Measurements from ENCODE around the gene NDUFS4.
"Not testable (repeated sequence)": the region's sequence is repeated elsewhere in the genome, so short reads cannot be mapped to it uniquely, and the experiment has no call there.

The NDUFS4 gene

GRCh38 chr5:53642061-53642460, 81.6 kb downstream of the NDUFS4 start:
- no peak for TF ChIP-seq CTCF (conservative IDR thresholded peaks at IDR 0.05; ENCODE audit: low read length)
- no peak overlapping the region for H3K4me3 ChIP-seq (ENCODE audit: low read length)
- DNase-seq (ENCODE audit: low read depth) = peak; percentile 62

DNA sequence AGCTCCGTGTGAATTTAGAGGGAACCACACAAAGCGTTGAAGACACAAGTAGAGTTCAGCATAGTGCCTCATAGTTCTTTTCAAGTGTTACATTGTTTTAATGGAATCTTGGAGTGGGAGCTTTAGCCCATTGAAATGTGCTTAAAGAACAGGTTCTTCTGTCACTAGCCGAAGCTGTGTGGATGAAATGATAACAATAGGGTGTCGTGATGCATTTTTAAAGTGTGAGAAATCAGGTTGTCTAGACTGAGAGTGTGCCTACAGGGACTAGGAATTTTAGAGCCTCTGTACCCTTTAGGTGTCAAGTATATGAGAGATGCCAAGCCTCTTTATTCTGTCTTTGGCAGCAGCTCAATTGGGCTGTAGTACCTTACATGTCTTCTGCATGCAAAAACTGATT, 83.0 kb downstream of the NDUFS4 start:
- no peak for TF ChIP-seq CTCF (conservative IDR thresholded peaks at IDR 0.05; ENCODE audit: low read length)
- H3K4me3 ChIP-seq (ENCODE audit: low read length) = no peak overlapping the region
- DNase-seq (ENCODE audit: low read depth) = no peak

DNA sequence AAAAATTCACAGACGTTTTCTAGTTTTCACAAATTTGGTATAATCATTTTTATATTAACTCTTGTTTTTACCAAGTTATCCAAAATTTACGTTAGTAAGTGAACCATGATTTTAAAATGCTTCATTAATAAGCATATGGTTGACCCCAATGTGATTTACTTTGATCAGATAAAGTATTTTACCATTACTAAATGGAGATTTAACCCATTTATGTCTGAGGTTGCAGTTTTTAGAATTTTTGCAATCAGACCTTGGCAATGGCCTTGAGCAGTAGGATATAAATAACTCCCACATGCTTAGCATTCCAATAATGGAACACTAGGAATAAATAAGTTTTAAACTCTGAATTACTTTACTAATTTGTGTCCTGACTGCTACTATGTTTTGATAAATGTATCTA, 84.6 kb downstream of the NDUFS4 start:
- no peak for DNase-seq (ENCODE audit: low read depth)
- TF ChIP-seq CTCF (conservative IDR thresholded peaks at IDR 0.05; ENCODE audit: low read length) = no peak
- H3K4me3 ChIP-seq (ENCODE audit: low read length) = no peak overlapping the region

GRCh38 chr5:53649352-53649751, 88.9 kb downstream of the NDUFS4 start:
- no peak for DNase-seq (ENCODE audit: low read depth)
- no peak overlapping the region for H3K4me3 ChIP-seq (ENCODE audit: low read length)
- no peak for TF ChIP-seq CTCF (conservative IDR thresholded peaks at IDR 0.05; ENCODE audit: low read length)

DNA sequence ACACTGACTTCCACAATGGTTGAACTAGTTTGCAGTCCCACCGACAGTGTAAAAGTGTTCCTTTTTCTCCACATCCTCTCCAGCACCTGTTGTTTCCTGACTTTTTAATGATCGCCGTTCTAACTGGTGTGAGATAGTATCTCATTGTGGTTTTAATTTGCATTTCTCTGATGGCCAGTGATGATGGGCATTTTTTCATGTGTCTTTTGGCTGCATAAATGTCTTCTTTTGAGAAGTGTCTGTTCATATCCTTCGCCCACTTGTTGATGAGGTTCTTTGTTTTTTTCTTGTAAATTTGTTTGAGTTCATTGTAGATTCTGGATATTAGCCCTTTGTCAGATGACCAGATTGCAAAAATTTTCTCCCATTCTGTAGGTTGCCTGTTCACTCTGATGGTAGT, 100.1 kb downstream of the NDUFS4 start:
- not testable (repeated sequence) for H3K4me3 ChIP-seq (ENCODE audit: low read length); DNase-seq (ENCODE audit: low read depth)

DNA sequence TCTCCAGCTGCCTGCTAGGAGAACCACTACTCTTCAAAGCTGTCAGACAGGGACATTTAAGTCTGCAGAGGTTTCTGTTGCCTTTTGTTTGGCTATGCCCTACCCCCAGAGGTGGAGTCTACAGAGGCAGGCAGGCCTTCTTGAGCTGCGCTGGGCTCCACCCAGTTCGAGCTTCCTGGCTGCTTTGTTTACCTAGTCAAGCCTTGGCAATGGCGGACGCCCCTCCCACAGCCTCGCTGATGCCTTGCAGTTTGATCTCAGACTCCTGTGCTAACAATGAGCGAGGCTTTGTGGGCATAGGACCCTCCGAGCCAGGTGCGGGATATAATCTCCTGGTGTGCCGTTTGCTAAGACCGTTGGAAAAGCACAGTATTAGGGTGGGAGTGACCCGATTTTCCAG, 104.9 kb downstream of the NDUFS4 start:
- not testable (repeated sequence) for H3K4me3 ChIP-seq (ENCODE audit: low read length); DNase-seq (ENCODE audit: low read depth)

DNA sequence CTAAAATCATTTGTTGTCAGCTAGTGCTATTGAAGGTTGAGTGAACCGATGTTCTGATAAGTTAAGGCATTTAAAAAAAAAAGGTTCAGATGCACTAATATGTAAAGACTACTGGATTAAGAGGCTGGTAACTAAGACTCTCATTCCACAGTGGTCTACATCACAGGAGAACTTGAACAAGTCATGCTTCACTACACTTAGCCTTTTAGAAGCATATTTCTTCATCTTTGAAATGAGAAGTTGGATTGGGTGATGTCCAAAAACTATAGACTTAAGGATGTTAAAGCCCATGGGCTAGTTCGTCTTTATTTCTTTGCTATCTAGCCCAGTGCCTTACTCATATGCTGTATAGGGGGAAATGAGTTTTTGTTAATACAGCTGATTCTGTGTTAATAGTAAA, 107.2 kb downstream of the NDUFS4 start:
- TF ChIP-seq CTCF (conservative IDR thresholded peaks at IDR 0.05; ENCODE audit: low read length) = no peak
- no peak overlapping the region for H3K4me3 ChIP-seq (ENCODE audit: low read length)
- DNase-seq (ENCODE audit: low read depth) = no peak

- TF ChIP-seq CTCF (conservative IDR thresholded peaks at IDR 0.05; ENCODE audit: low read length) = no peak
- no peak for DNase-seq (ENCODE audit: low read depth)
- no peak overlapping the region for H3K4me3 ChIP-seq (ENCODE audit: low read length)
Observed at GRCh38 chr5:53671447-53671846, 111.0 kb downstream of the NDUFS4 start.
